Measurements from ENCODE around the gene NDOR1. TPM values are rescaled to one million over a fixed set of nuclear protein-coding genes. Genes with fewer than 3 reads are reported as not detected.

NDOR1 gene
- total RNA-seq = 1 to 10 TPM; 5.9 to 6.5 TPM
- long read RNA-seq, partial matches to known transcripts = 0 of 3 reads
- long read RNA-seq, other reads (novel, unspliced or antisense) = 2 of 3 reads

- intact Hi-C loops (cut with DNase I) = no loop called here
- ATAC-seq (peak; percentile 72 to 76), DNase-seq (peak; percentile 94)
These were observed at the start of gene NDOR1, which contains the start of gene TMEM203 for GRCh38 chr9:137205126-137206069. Gene NDOR1 (plus strand): TSS chr9:137205700. CDS start chr9:137205778, 78 bp downstream. Gene TMEM203 (minus strand): TSS chr9:137205648. CDS start chr9:137205414, 234 bp downstream.

- DNase-seq = peak; percentile 56
- intact Hi-C loops (cut with DNase I) = no loop called here
- ATAC-seq = peak; percentile 64 to 77
These were observed 48.7 kb upstream of the NDOR1 start for GRCh38 chr9:137156567-137157375.

GRCh38 chr9:137157618-137158415 lies 47.7 kb upstream of the NDOR1 start:
- DNase-seq (no peak), ATAC-seq (no peak)
- intact Hi-C loops (cut with DNase I) = no loop called here

- DNase-seq (no peak), ATAC-seq (no peak)
- intact Hi-C loops (cut with DNase I) = no loop called here
These were observed 46.9 kb upstream of the NDOR1 start for GRCh38 chr9:137158625-137159024.

- DNase-seq = no peak
- intact Hi-C loops (cut with DNase I) = no loop called here
- no peak for ATAC-seq
These were observed 46.1 kb upstream of the NDOR1 start for GRCh38 chr9:137159105-137160053.

- intact Hi-C loops (cut with DNase I) = no loop called here
- no peak for DNase-seq
- no peak for ATAC-seq
These were observed 45.5 kb upstream of the NDOR1 start for GRCh38 chr9:137160054-137160425.

GRCh38 chr9:137160716-137161557 lies 44.6 kb upstream of the NDOR1 start:
- ATAC-seq (no peak), DNase-seq (no peak)
- intact Hi-C loops (cut with DNase I) = no loop called here

- intact Hi-C loops (cut with DNase I) = no loop called here
- DNase-seq (no peak), ATAC-seq (no peak)
These were observed 43.7 kb upstream of the NDOR1 start for GRCh38 chr9:137161558-137162486.

GRCh38 chr9:137162505-137163364 lies 42.8 kb upstream of the NDOR1 start:
- intact Hi-C loops (cut with DNase I) = no loop called here
- ATAC-seq (peak in 1 of 2 donors; percentile 53), DNase-seq (no peak)

- ATAC-seq (peak in 1 of 2 donors; percentile 43), DNase-seq (no peak)
- intact Hi-C loops (cut with DNase I) = no loop called here
These were observed 42.2 kb upstream of the NDOR1 start for GRCh38 chr9:137163365-137163715.

GRCh38 chr9:137163805-137164204 lies 41.7 kb upstream of the NDOR1 start:
- intact Hi-C loops (cut with DNase I) = no loop called here
- ATAC-seq (no peak), DNase-seq (no peak)

- DNase-seq = no peak
- ATAC-seq = no peak
- intact Hi-C loops (cut with DNase I) = no loop called here
These were observed 40.9 kb upstream of the NDOR1 start for GRCh38 chr9:137164370-137165249.

- ATAC-seq = no peak
- intact Hi-C loops (cut with DNase I) = no loop called here
- DNase-seq = no peak
These were observed 40.2 kb upstream of the NDOR1 start for GRCh38 chr9:137165250-137165836.

Data from left cardiac atrium (tissue), 4 donors.